Fibroblast of lung (primary cell): ENCODE measurements around the gene SCTR. TPM values are rescaled to one million over a fixed set of nuclear protein-coding genes. Genes with fewer than 3 reads are reported as not detected.

Source experiments
- DNase-seq, 2 donors: peaks; one replicate each; pipeline versions ENCODE4 v3.0.0 to v3.0.0-alpha.2; 2010; ENCODE audit warnings: low read depth in 2 of 2
- H2AFZ ChIP-seq: 2 replicates; pipeline ENCODE4 v1.5.1; 2012; ENCODE audit warnings: low read length, control low read depth, inconsistent platforms
- H3K27ac ChIP-seq: 2 replicates; pipeline ENCODE4 v1.5.1; 2011; ENCODE audit warnings: low read length, control low read depth; ENCODE audit not compliant: insufficient read depth
- H3K27me3 ChIP-seq: 2 replicates; pipeline ENCODE4 v1.5.1; 2011; ENCODE audit warnings: mild to moderate bottlenecking, low read length; ENCODE audit not compliant: control insufficient read depth, insufficient read depth
- H3K36me3 ChIP-seq: 2 replicates; pipeline ENCODE4 v1.5.1; 2011; ENCODE audit warnings: low read length; ENCODE audit not compliant: control insufficient read depth, insufficient read depth
- H3K4me1 ChIP-seq: 2 replicates; pipeline ENCODE4 v1.5.1; 2011; ENCODE audit warnings: low read length; ENCODE audit not compliant: control insufficient read depth, insufficient read depth; ENCODE audit errors: extremely low read depth
- H3K4me2 ChIP-seq: 2 replicates; pipeline ENCODE4 v1.5.1; 2011; ENCODE audit warnings: low read length, control low read depth; ENCODE audit not compliant: insufficient read depth; ENCODE audit errors: extremely low read depth
- H3K4me3 ChIP-seq, 4 experiments: fragments of 200-600 bp in 1 of 4; sonication (generic) in 1 of 4; replicated peaks in 1 of 4; 2 replicates each; pipeline ENCODE4 v1.5.1; 2011 to 2016; ENCODE audit warnings: low read length in 4 of 4, low read depth in 3 of 4, mild to moderate bottlenecking in 3 of 4, control low read depth in 2 of 4, inconsistent platforms in 1 of 4, mixed read lengths in 1 of 4; ENCODE audit not compliant: insufficient read depth in 1 of 4; ENCODE audit errors: control extremely low read depth in 1 of 4
- H3K79me2 ChIP-seq: 2 replicates; pipeline ENCODE4 v1.5.1; 2012; ENCODE audit warnings: mild to moderate bottlenecking, low read length, inconsistent platforms; ENCODE audit not compliant: control insufficient read depth, insufficient read depth
- H3K9ac ChIP-seq: 2 replicates; pipeline ENCODE4 v1.5.1; 2011; ENCODE audit warnings: mild to moderate bottlenecking, low read length, control low read depth; ENCODE audit not compliant: insufficient read depth
- H3K9me3 ChIP-seq: 2 replicates; pipeline ENCODE4 v1.5.1; 2012; ENCODE audit warnings: low read depth, low read length; ENCODE audit not compliant: control insufficient read depth, insufficient read depth
- H4K20me1 ChIP-seq: 2 replicates; pipeline ENCODE4 v1.5.1; 2011; ENCODE audit warnings: low read length; ENCODE audit not compliant: control insufficient read depth, insufficient read depth; ENCODE audit errors: extremely low read depth
- CTCF ChIP-seq, 2 donors: IDR thresholded peaks in 1 of 2; conservative IDR thresholded peaks in 1 of 2; 1 replicate in 1 of 2; 2 replicates in 1 of 2; pipeline ENCODE4 v1.5.1; 2011 to 2012; ENCODE audit warnings: low read length in 2 of 2, control low read depth in 1 of 2, inconsistent platforms in 1 of 2, low read depth in 1 of 2, mild to moderate bottlenecking in 1 of 2
- EZH2 ChIP-seq: IDR thresholded peaks from 2 replicates; pipeline ENCODE4 v1.5.1; 2012; ENCODE audit warnings: low read length, control low read depth, mild to moderate bottlenecking; ENCODE audit errors: missing control alignments
- polyA plus RNA-seq, 2 donors: library from polyadenylated mRNA; depleted of rRNA in 1 of 2; stranded (reverse) in 1 of 2; unstranded in 1 of 2; fragments of >200 nt; gene quantifications; 2 replicates each; pipeline ENCODE4 v1.2.1, GENCODE V29; 2011 to 2012; ENCODE audit warnings: missing spikeins in 1 of 2
- total RNA-seq: library from RNA; depleted of rRNA; stranded (reverse); fragments of >200 nt; gene quantifications from 2 replicates; pipeline ENCODE4 v1.2.1, GENCODE V29; 2014

The SCTR gene
- total and polyA plus RNA-seq, 2 donors (not counting 1 experiment from before 2014, with no cell fraction given), result not detected

GRCh38 chr2:119426396-119426675 lies 97.9 kb downstream of the SCTR start:
- Histone ChIP-seq H2AFZ (no peak overlapping the region), H3K9me3 (no peaks in the 10 kb centered on the region), H4K20me1 (no peaks in the 10 kb centered on the region), H3K9ac (no peak overlapping the region), H3K4me2 (no peak overlapping the region), H3K4me3 (no peak overlapping the region), H3K79me2 (no peaks in the 10 kb centered on the region), H3K27ac (no peak overlapping the region), H3K4me1 (peaks cover 2% of the 10 kb centered on the region), H3K36me3 (no peaks in the 10 kb centered on the region), H3K27me3 (peaks cover 36% of the 10 kb centered on the region)
- TF ChIP-seq CTCF (conservative IDR thresholded peaks at IDR 0.05 in 1 of 2, IDR thresholded peaks at IDR 0.05 in 1 of 2; ENCODE audit: low read depth in 1 of 2, low read length in 2 of 2) (no peak), EZH2 (no peak)
- DNase-seq, result no peak

GRCh38 chr2:119425620-119426395 lies 98.5 kb downstream of the SCTR start:
- no peaks in the 10 kb centered on the region for H3K4me1 ChIP-seq
- TF ChIP-seq EZH2 (no peak), CTCF (conservative IDR thresholded peaks at IDR 0.05 in 1 of 2, IDR thresholded peaks at IDR 0.05 in 1 of 2; ENCODE audit: low read depth in 1 of 2, low read length in 2 of 2) (no peak)
- H3K36me3 ChIP-seq, result no peaks in the 10 kb centered on the region
- H3K4me3 ChIP-seq, result no peak overlapping the region
- no peak overlapping the region for H3K27ac ChIP-seq
- H3K9me3 ChIP-seq, result no peaks in the 10 kb centered on the region
- H3K4me2 ChIP-seq, result no peak overlapping the region
- no peak overlapping the region for H2AFZ ChIP-seq
- H4K20me1 ChIP-seq, result no peaks in the 10 kb centered on the region
- no peak for DNase-seq
- no peaks in the 10 kb centered on the region for H3K79me2 ChIP-seq
- H3K9ac ChIP-seq, result no peak overlapping the region
- peaks cover 36% of the 10 kb centered on the region for H3K27me3 ChIP-seq

- no peaks in the 10 kb centered on the region for H3K4me1 ChIP-seq
- H3K27me3 ChIP-seq, result peaks cover 38% of the 10 kb centered on the region
- no peak for DNase-seq
- TF ChIP-seq CTCF (conservative IDR thresholded peaks at IDR 0.05 in 1 of 2, IDR thresholded peaks at IDR 0.05 in 1 of 2; ENCODE audit: low read depth in 1 of 2, low read length in 2 of 2), result no peak
- TF ChIP-seq EZH2, result no peak
- H4K20me1 ChIP-seq, result no peaks in the 10 kb centered on the region
- no peaks in the 10 kb centered on the region for H3K79me2 ChIP-seq
- H3K9ac ChIP-seq, result no peak overlapping the region
- no peak overlapping the region for H3K4me2 ChIP-seq
- H2AFZ ChIP-seq, result no peak overlapping the region
- H3K27ac ChIP-seq, result no peak overlapping the region
- H3K36me3 ChIP-seq, result no peaks in the 10 kb centered on the region
- no peak overlapping the region for H3K4me3 ChIP-seq
- no peaks in the 10 kb centered on the region for H3K9me3 ChIP-seq
These were observed 99.2 kb downstream of the SCTR start for GRCh38 chr2:119425119-119425405.
